GM19025 (cell line): ENCODE data around the gene TNFAIP3.
"Not testable (repeated sequence)": the region's sequence is repeated elsewhere in the genome, so short reads cannot be mapped to it uniquely, and the experiment has no call there.

Experiments
- ATAC-seq: cut with Tn5 transposase; IDR thresholded peaks from one replicate; pipeline ENCODE4 v1.9.1; 2021; ENCODE audit warnings: mild to moderate bottlenecking, low read depth, moderate library complexity; ENCODE audit not compliant: unreplicated experiment

The TNFAIP3 gene

DNA sequence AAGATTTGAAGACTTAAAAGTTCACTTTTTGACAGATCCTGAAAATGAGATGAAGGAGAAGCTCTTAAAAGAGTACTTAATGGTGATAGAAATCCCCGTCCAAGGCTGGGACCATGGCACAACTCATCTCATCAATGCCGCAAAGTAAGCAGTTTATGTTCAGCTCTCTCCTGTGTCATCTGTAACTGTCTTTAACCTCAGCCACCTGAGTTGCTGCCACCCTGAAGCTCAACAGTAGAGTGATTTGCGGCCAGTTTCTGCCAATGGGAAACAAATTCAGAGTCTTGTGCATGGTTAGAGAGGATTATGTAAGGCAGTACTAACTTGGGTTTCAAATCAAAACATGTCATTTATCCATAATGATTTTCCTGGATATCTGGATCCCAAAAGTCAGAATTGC is 10.1 kb downstream of the TNFAIP3 start:
- ATAC-seq = no peak

DNA sequence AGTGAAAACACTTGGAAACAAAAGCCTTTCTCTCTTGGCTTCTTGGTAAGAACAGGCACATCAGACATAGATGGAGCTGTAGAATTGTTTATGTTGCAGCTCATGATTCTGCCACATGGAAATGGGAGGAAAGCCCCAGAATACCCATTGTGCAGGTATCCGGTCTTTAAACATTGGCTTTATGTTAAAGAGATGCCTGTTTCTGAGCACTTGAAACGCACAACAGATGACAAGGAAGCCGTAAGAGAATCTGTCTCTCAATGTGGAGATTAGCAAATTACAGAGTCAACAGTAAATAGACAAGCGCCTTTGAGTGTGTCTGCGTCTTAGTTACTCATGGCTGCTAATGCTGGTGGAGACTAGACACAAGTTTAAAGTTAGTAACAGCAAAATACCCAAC is 10.5 kb downstream of the TNFAIP3 start:
- ATAC-seq = no peak

DNA sequence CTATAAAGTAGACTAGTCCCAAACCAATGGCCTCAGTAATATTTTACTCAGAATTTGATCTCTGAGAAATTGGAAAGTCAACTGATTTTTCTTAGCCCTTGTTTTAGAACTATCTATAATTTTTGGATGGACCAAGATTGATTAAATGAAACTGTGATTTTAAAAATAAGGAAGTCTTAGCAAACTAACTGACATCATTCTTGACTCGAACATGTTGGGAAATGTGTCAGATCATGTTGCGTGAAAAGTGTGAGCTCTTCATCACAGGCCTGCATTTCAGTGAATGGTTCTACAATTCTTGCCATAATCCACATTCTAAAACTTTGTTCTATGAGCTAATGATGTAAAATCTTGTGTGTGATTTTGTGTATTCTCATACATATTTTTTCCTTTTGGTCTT is 11.0 kb downstream of the TNFAIP3 start:
- no peak for ATAC-seq

DNA sequence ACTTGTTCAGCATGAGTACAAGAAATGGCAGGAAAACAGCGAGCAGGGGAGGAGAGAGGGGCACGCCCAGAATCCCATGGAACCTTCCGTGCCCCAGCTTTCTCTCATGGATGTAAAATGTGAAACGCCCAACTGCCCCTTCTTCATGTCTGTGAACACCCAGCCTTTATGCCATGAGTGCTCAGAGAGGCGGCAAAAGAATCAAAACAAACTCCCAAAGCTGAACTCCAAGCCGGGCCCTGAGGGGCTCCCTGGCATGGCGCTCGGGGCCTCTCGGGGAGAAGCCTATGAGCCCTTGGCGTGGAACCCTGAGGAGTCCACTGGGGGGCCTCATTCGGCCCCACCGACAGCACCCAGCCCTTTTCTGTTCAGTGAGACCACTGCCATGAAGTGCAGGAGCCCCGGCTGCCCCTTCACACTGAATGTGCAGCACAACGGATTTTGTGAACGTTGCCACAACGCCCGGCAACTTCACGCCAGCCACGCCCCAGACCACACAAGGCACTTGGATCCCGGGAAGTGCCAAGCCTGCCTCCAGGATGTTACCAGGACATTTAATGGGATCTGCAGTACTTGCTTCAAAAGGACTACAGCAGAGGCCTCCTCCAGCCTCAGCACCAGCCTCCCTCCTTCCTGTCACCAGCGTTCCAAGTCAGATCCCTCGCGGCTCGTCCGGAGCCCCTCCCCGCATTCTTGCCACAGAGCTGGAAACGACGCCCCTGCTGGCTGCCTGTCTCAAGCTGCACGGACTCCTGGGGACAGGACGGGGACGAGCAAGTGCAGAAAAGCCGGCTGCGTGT is 11.6 kb downstream of the TNFAIP3 start:
- no peak for ATAC-seq

DNA sequence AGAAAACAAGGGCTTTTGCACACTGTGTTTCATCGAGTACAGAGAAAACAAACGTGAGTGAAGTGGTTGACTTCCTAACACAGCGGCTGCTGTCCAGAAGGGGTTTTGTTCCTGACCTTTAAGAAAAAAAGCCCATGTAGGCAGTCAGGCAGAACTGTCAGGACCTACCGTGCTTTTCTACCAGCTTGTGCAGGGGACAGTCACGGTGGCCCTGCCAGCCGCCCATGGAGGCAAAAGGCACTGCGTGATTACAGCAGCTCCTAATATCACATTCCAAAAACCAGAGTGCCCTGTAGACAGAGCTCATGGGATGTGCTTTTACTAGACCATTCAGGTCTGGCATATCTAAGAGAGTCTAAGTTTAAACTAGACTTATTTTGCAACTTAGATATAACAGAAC is 12.2 kb downstream of the TNFAIP3 start:
- ATAC-seq = no peak

DNA sequence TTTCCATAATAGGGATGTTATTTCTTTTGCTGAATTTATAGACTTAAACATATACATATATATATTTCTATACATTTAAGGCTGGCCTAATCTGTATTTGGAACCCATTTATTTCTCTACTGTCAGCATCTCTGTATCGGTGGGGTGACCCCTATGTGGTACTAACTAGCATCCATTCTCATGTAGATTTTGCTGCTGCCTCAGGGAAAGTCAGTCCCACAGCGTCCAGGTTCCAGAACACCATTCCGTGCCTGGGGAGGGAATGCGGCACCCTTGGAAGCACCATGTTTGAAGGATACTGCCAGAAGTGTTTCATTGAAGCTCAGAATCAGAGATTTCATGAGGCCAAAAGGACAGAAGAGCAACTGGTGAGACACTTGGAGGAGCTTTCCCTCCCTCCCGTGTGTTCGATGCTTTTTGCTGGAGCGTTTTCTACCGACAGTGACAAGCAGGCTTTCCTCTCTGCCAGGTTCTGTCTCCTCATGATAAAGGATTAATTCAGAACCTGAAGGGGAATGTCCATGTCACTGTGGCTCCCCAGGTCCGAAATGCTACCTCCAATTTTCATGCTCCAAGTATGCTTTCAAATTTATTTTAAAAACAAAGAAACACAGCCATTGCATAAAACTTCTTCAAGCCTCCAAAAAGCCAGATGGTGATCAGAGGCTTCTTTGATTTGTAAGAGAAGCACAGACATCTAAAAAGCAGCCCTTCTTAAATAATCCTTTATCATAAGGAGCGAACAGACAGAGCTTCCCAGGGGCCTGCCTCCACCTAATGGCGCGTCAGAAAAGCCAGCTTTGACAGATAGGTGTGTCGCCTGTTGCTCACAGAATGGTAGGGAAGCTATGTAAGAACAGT is 13.1 kb downstream of the TNFAIP3 start:
- ATAC-seq = no peak

DNA sequence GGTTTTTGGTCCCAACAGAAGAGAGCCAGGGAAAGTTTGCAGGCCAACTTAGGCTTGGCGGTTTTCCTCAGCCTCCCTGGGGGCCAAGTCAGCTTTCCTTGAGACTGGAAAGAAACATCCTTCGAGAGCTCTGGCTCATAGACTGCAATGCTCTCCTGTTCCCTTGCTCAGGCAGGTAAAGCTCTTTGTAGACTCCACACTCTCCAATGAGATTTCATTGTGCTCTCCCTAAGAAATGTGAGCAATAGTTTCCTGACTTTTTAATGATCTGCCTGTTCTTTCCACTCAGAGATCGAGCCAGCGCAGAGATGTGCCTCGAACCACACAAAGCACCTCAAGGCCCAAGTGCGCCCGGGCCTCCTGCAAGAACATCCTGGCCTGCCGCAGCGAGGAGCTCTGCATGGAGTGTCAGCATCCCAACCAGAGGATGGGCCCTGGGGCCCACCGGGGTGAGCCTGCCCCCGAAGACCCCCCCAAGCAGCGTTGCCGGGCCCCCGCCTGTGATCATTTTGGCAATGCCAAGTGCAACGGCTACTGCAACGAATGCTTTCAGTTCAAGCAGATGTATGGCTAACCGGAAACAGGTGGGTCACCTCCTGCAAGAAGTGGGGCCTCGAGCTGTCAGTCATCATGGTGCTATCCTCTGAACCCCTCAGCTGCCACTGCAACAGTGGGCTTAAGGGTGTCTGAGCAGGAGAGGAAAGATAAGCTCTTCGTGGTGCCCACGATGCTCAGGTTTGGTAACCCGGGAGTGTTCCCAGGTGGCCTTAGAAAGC is 13.9 kb downstream of the TNFAIP3 start:
- ATAC-seq = no peak

DNA sequence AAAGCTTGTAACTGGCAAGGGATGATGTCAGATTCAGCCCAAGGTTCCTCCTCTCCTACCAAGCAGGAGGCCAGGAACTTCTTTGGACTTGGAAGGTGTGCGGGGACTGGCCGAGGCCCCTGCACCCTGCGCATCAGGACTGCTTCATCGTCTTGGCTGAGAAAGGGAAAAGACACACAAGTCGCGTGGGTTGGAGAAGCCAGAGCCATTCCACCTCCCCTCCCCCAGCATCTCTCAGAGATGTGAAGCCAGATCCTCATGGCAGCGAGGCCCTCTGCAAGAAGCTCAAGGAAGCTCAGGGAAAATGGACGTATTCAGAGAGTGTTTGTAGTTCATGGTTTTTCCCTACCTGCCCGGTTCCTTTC is 14.4 kb downstream of the TNFAIP3 start:
- no peak for ATAC-seq

DNA sequence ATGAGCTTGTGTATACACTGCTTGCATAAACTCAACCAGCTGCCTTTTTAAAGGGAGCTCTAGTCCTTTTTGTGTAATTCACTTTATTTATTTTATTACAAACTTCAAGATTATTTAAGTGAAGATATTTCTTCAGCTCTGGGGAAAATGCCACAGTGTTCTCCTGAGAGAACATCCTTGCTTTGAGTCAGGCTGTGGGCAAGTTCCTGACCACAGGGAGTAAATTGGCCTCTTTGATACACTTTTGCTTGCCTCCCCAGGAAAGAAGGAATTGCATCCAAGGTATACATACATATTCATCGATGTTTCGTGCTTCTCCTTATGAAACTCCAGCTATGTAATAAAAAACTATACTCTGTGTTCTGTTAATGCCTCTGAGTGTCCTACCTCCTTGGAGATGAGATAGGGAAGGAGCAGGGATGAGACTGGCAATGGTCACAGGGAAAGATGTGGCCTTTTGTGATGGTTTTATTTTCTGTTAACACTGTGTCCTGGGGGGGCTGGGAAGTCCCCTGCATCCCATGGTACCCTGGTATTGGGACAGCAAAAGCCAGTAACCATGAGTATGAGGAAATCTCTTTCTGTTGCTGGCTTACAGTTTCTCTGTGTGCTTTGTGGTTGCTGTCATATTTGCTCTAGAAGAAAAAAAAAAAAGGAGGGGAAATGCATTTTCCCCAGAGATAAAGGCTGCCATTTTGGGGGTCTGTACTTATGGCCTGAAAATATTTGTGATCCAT is 15.3 kb downstream of the TNFAIP3 start:
- no peak for ATAC-seq

DNA sequence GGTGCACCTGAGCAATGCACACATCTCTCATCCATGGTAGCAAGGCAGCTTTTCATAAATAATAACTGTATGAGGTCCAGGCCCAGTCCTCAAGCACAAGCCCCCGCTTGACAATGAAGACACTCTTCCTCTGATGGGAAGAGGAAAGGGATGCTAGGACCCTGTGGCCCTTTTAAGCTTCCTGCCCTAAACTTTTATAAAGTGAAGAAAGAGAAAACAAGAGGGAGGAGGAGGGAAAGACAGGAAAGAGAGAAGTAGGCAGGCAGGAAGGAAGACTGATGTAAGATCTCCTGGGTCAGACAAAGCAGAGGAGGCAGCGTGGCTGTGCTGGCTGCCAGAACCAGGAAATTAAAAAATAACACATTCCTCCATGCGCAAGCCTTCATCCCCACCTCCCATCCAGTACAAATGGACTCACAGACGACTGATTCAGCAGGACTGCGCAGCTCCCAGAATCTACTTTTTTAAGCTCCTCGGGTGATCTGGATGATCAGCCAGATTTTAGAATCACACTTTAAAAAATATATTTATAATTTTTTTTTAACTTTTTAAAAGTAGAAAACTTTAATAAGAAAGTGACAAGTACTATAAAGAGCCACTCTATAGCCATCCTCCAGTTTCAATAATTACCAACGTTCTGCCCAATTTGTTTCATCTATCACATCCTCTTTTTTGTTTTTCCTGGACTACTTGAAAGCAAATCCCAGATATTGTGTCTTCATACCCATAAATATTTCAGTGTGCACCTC is 16.5 kb downstream of the TNFAIP3 start:
- no peak for ATAC-seq

DNA sequence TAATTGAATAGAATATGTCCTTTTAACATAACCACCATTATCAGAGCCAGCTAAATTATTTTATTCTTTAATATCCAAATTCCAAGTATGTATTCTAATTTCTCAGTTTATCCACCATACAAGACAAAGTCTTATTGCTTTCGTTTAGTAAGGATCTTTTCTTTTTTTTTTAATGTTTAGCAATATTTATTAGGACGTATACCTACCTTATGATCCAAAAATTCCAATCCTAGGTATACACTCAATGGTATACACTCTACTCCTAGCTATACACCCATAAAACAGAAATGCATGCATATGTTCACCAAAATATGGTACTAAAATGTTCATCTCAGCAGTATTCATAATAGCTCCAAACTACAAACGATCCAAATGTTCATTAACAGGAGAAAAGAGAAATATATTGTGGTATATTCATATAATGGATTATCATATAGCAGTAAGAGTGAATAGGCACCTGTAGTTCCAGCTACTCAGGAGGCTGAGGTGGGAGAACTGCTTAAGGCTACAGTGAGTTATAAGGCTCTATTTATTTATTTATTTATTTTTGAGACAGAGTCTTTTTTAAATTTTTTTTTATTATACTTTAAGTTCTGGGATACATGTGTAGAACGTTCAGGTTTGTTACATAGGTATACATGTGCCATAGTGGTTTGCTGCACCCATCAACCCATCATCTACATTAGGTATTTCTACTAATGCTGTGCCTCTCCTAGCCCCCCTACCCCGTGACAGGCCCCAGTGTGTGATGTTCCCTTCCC is 17.3 kb downstream of the TNFAIP3 start:
- no peak for ATAC-seq

DNA sequence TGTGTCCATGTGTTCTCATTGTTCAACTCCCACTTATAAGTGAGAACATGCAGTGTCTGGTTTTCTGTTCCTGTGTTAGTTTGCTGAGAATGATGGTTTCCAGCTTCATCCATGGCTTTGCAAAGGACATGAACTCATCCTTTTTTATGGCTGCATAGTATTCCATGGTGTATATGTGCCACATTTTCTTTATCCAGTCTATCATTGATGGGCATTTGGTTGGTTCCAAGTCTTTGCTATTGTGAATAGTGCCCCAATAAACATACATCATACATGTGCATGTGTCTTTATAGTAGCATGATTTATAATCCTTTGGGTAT is 17.8 kb downstream of the TNFAIP3 start:
- ATAC-seq = not testable (repeated sequence)

DNA sequence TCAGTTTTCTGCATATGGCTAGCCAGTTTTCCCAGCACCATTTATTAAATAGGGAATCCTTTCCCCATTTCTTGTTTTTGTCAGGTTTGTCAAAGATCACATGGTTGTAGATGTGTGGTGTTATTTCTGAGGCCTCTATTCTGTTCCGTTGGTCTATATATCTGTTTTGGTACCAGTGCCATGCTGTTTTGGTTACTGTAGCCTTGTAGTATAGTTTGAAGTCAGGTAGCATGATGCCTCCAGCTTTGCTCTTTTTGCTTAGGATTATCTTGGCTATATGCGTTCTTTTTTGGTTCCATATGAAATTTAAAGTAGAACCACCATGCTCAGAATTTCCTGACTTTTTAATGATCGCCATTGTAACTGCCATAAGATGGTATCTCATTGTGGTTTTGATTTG is 19.2 kb downstream of the TNFAIP3 start:
- ATAC-seq = not testable (repeated sequence)

DNA sequence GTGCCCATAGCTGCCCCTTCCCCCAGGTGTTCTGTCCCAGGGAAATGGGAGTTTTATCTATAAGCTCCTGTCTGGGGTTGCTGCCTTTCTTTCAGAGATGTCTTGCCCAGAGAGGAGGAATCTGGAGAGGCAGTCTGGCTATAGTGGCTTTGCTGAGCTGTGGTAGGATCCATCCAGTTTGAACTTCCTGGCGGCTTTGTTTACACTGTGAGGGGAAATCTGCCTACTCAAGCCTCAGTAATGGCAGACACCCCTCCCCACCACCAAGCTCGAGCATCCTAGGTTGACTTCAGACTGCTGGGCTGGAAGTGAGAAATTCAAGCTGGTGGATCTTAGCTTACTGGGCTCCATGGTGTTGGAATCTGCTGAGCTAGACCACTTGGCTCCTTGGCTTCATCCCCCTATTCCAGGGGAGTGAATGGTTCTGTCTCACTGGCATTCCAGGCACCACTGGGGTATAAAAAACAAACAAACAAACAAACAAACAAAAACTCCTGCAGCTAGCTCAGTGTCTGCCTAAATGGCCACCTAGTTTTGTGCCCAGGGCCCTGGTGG is 24.0 kb downstream of the TNFAIP3 start:
- no peak for ATAC-seq

DNA sequence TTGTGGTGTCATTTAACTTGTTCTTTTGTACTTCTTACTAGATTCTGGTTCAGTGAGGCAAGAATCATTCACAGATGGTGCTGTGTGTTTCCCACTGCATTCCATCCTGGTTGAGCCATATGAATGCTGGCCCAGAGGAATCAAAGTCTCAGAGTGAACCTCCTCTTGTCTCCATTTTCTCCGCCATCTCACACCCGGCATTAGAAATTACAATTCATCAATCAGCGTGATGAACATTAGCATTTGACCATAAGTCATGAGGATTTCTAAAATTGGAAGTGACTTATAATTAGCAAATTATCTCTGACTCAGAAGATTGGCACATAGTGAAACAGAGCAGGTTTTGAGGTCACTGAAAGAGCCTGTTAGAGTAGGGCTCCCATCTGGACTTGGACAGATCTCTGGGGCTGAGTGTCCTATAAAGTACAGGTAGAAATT is 25.2 kb downstream of the TNFAIP3 start:
- no peak for ATAC-seq

DNA sequence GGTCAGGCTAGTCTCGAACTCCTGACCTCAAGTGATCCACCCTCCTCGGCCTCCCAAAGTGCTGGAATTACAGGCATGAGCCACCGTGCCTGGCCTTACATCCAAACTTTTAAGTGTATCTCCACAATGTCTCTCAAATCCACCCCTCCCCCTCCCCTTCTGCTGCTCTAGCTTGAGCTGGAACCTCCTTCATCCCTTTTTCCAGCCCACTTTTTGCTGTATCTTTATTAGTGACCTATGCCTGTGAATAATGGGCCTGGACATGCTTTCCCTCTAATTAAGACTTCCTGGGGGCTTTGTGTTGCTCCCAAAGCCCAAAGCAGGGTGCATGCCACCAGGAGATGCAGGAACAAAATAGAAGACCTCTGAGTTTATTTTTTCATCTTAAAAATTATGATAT is 26.1 kb downstream of the TNFAIP3 start:
- ATAC-seq = no peak

DNA sequence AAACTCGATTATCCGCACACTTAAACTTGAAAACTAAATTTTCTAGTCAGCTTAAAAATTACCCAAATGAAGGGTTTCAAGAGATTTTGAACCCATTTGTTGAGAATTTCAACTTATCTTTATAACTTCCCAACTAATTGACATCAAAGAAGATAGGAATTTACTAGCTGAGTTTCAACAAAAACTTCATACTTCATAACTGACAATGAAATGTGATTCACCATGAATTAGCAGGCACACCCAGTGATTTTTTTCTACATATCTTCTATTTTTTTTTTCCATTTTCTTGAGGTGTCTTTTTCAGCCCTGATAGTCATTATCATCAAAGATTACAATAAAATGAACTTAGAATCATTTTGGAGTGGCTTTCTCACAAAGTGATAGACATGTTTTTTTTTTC is 26.7 kb downstream of the TNFAIP3 start:
- ATAC-seq = no peak

DNA sequence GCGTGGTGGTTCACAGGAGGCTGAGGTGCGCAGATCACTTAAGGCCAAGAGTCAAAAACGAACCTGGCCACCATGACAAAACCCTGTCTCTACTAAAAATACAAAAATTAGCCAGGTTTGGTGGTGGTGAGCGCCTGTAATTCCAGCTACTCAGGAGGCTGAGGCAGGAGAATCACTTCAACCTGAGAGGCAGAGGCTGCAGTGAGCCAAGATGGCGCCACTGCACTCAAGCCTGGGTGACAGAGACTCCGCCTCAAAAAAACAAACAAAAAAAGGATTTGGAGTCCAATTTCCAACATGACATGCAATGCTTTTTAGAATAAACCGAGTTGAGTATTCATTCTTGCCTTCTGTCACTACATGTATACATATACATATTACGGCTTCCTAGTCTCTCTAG is 27.3 kb downstream of the TNFAIP3 start:
- not testable (repeated sequence) for ATAC-seq
